GM12874 (cell line): ENCODE results near the gene PLCXD3.

Experiments used
- TF ChIP-seq, protein P1 (sequence below): IDR thresholded peaks from 2 replicates; pipeline ENCODE4 v1.5.1; 2011; ENCODE audit warnings: low read depth, mild to moderate bottlenecking, control low read depth, low read length, moderate library complexity; ENCODE audit not compliant: insufficient read depth

Gene PLCXD3

DNA sequence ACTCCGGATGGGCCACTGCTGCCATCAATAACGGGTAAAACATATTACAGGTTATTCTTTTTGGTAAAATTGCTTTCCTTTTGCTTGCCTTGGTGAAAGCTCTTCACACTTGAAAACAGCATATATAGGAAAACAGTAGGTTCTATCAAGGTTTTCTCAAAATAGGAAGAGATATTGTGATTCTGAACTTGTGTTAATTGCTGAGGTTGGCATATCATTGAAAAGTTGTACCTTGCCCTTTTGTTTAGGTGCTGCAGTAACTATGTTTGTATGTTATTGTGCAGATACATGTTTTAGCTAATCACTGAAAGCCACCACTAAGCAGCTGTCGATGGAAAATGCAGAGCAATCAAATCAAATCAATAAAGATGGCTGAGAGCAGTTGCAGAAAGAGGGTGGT, 219.1 kb downstream of the PLCXD3 start:
- TF ChIP-seq, protein P1, sequence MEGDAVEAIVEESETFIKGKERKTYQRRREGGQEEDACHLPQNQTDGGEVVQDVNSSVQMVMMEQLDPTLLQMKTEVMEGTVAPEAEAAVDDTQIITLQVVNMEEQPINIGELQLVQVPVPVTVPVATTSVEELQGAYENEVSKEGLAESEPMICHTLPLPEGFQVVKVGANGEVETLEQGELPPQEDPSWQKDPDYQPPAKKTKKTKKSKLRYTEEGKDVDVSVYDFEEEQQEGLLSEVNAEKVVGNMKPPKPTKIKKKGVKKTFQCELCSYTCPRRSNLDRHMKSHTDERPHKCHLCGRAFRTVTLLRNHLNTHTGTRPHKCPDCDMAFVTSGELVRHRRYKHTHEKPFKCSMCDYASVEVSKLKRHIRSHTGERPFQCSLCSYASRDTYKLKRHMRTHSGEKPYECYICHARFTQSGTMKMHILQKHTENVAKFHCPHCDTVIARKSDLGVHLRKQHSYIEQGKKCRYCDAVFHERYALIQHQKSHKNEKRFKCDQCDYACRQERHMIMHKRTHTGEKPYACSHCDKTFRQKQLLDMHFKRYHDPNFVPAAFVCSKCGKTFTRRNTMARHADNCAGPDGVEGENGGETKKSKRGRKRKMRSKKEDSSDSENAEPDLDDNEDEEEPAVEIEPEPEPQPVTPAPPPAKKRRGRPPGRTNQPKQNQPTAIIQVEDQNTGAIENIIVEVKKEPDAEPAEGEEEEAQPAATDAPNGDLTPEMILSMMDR, result no peak

DNA sequence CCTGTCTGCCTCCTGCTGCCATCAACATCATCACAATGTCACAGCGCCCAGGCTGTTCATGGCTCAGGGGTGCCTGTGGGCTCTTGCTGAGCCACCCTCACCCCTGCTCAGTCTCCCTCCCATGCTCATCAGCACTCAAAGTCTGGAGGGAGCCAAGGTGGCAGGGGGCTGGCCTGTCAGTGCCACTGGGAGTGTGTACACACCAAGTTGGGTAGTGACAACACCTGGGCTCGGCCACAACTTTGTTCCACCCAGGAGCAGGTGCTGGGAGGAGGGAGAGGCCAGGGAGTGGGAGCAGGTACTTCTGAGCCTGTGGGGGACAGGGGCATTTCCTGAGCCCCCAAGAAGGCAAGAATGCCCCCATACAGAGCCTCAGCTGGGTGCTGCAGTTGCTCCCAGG, 219.6 kb downstream of the PLCXD3 start:
- TF ChIP-seq, protein P1, result no peak

DNA sequence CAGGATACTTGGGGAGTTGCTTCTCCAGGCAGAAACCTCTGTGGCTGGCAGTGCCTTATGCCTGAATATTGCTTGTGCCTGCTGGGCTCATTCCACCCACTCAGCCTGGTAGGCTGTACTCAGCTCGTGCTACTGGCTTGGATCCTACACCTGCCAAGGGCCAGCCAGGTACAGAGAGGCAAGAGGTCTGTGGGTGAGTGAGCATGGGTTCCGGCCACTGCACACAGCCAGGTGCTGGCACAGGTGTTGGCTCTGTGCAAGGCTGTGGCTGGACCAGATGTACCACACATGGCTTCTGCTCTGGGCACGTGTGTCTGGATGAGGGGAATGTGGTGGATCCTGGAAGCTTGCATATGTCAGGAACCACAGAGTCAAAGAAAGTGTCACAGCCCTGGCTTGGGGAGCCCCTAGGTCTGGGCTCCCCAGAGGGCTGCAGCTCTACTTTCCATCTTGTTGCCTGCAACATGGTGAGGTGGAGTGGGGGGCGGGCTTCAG, 220.4 kb downstream of the PLCXD3 start:
- TF ChIP-seq, protein P1, result no peak

DNA sequence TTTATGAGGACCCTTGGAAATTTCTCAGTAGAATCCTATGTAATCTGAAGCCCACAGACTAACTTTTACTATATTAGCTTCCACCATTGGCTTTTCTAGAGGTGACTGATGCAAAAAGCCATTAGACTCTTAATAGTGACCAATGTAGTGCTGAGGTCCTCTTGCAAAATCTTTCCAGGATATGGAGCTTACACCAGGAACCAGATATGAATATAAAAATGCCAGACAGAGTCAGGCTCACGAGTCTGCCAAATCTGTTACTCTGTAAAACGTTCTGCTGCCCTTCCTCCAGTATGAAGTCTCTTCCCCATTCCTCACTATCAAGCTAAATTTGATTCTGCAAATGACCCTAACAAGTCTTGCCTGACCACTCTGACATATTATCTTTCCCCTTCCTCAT, 223.7 kb downstream of the PLCXD3 start:
- TF ChIP-seq, protein P1, result no peak

GRCh38 chr5:41286165-41286564, 224.2 kb downstream of the PLCXD3 start:
- TF ChIP-seq, protein P1, result no peak

- TF ChIP-seq, protein P1, result no peak
Measured at GRCh38 chr5:41284938-41285337, 225.5 kb downstream of the PLCXD3 start.

DNA sequence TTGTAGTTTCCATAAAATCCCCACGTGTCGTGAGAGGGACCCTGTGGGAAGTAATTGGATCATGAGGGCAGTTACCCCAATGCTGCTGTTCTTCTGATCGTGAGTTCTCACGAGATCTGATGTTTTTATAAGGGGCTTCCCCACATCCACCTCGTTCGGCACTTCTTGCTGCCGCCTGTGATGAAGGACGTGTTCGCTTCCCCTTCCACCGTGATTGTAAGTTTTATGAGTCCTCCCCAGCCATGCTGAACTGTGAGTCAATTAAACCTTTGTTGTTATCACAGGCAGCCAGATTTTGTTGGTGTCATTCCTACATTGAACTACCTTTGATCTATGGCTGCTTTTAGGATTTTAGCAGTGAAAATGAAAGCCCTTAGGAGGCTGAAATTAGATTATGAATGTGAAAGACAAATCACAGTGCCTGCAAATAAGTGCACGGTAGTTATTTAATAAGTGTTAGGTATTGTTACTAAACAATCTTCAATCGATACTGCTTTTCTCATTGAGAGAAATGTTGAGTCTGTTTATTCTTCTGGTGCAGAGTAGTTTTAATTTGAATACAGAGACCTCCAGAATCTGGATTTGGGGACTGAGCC, 229.1 kb downstream of the PLCXD3 start:
- TF ChIP-seq, protein P1, result no peak
